Subcutaneous abdominal adipose tissue (tissue), 5 donors: ENCODE measurements around the gene VGLL4.

ENCODE experiments used
- H3K27ac ChIP-seq: one replicate; pipeline ENCODE4 v1.7.0; 2013; ENCODE audit warnings: low read depth, mild to moderate bottlenecking, inconsistent platforms, low read length, moderate library complexity
- H3K27me3 ChIP-seq, 5 donors: one replicate each; pipeline ENCODE4 v1.7.0; 2013; ENCODE audit warnings: low read length in 5 of 5, inconsistent platforms in 1 of 5; ENCODE audit not compliant: control insufficient read depth in 5 of 5, insufficient read depth in 4 of 5
- H3K36me3 ChIP-seq, 5 donors: one replicate each; pipeline ENCODE4 v1.7.0; 2013; ENCODE audit warnings: low read length in 5 of 5; ENCODE audit not compliant: control insufficient read depth in 5 of 5, insufficient read depth in 5 of 5
- H3K4me1 ChIP-seq, 5 donors: one replicate each; pipeline ENCODE4 v1.7.0; 2013; ENCODE audit warnings: low read length in 5 of 5, mild to moderate bottlenecking in 3 of 5, moderate library complexity in 1 of 5; ENCODE audit not compliant: control insufficient read depth in 5 of 5, insufficient read depth in 5 of 5
- H3K4me3 ChIP-seq, 5 donors: one replicate each; pipeline ENCODE4 v1.7.0; 2013; ENCODE audit warnings: low read length in 5 of 5, low read depth in 1 of 5
- H3K9ac ChIP-seq, 5 donors: one replicate each; pipeline ENCODE4 v1.7.0; 2013; ENCODE audit warnings: low read length in 5 of 5, mild to moderate bottlenecking in 4 of 5, moderate library complexity in 3 of 5
- H3K9me3 ChIP-seq, 5 donors: one replicate each; pipeline ENCODE4 v1.7.0; 2013; ENCODE audit warnings: low read length in 5 of 5; ENCODE audit not compliant: control insufficient read depth in 5 of 5
- donor health status: healthy.
- donor health status: healthy.
- donor health status: healthy.
- donor health status: healthy.
- donor health status: healthy.

VGLL4 gene

GRCh38 chr3:11641316-11641682 is 2.4 kb downstream of the VGLL4 start:
- Histone ChIP-seq H3K27ac (peak overlapping the region; percentile 95), H3K4me1 (peaks cover 2 to 64% (median 58%) of the 10 kb centered on the region in 5 donors), H3K36me3 (no peaks in the 10 kb centered on the region), H3K4me3 (peak overlapping the region; percentile 78 to 97 (median 87)), H3K9ac (peak overlapping the region; percentile 77 to 93 (median 82)), H3K9me3 (no peaks in the 10 kb centered on the region), H3K27me3 (no peaks in the 10 kb centered on the region)

GRCh38 chr3:11640009-11640673 is 3.6 kb downstream of the VGLL4 start:
- Histone ChIP-seq H3K4me1 (peaks cover 4 to 75% (median 70%) of the 10 kb centered on the region in 5 donors), H3K9me3 (no peaks in the 10 kb centered on the region), H3K36me3 (no peaks in the 10 kb centered on the region), H3K4me3 (peak overlapping the region in 3 of 5 donors; percentile 16 to 47 (median 26)), H3K9ac (peak overlapping the region in 2 of 5 donors; percentile 11 to 16), H3K27me3 (no peaks in the 10 kb centered on the region), H3K27ac (peak overlapping the region; percentile 95)

GRCh38 chr3:11638495-11639358 is 5.0 kb downstream of the VGLL4 start:
- Histone ChIP-seq H3K36me3 (no peaks in the 10 kb centered on the region), H3K9me3 (no peaks in the 10 kb centered on the region), H3K4me3 (peak overlapping the region; percentile 17 to 49 (median 41)), H3K27me3 (no peaks in the 10 kb centered on the region), H3K4me1 (peaks cover 6 to 82% (median 79%) of the 10 kb centered on the region in 5 donors), H3K27ac (peak overlapping the region; percentile 70), H3K9ac (peak overlapping the region in 4 of 5 donors; percentile 12 to 74 (median 28))

- Histone ChIP-seq H3K27me3 (no peaks in the 10 kb centered on the region), H3K9me3 (no peaks in the 10 kb centered on the region), H3K9ac (peak overlapping the region in 4 of 5 donors; percentile 16 to 74 (median 28)), H3K4me1 (peaks cover 6 to 86% (median 82%) of the 10 kb centered on the region in 5 donors), H3K36me3 (no peaks in the 10 kb centered on the region), H3K27ac (peak overlapping the region; percentile 70), H3K4me3 (peak overlapping the region; percentile 17 to 49 (median 41))
Measured at GRCh38 chr3:11637901-11638458, 5.7 kb downstream of the VGLL4 start.

GRCh38 chr3:11636394-11636770 is 7.3 kb downstream of the VGLL4 start:
- no peaks in the 10 kb centered on the region for H3K27me3 ChIP-seq
- no peaks in the 10 kb centered on the region for H3K9me3 ChIP-seq
- no peak overlapping the region for H3K4me3 ChIP-seq
- no peak overlapping the region for H3K9ac ChIP-seq
- no peaks in the 10 kb centered on the region for H3K36me3 ChIP-seq
- peaks cover 6 to 93% (median 86%) of the 10 kb centered on the region in 5 donors for H3K4me1 ChIP-seq
- peak overlapping the region; percentile 70 for H3K27ac ChIP-seq

GRCh38 chr3:11635680-11636393 is 7.9 kb downstream of the VGLL4 start:
- Histone ChIP-seq H3K4me3 (peak overlapping the region in 2 of 5 donors; percentile 7 to 8), H3K27me3 (no peaks in the 10 kb centered on the region), H3K4me1 (peaks cover 6 to 90% (median 81%) of the 10 kb centered on the region in 5 donors), H3K9ac (no peak overlapping the region), H3K27ac (peak overlapping the region; percentile 38), H3K9me3 (no peaks in the 10 kb centered on the region), H3K36me3 (no peaks in the 10 kb centered on the region)

- peaks cover 6 to 86% (median 74%) of the 10 kb centered on the region in 5 donors for H3K4me1 ChIP-seq
- H3K27me3 ChIP-seq = no peaks in the 10 kb centered on the region
- no peaks in the 10 kb centered on the region for H3K36me3 ChIP-seq
- H3K9ac ChIP-seq = no peak overlapping the region
- H3K4me3 ChIP-seq = peak overlapping the region in 2 of 5 donors; percentile 7 to 8
- H3K9me3 ChIP-seq = no peaks in the 10 kb centered on the region
- H3K27ac ChIP-seq = peak overlapping the region; percentile 38
Measured at GRCh38 chr3:11634974-11635612, 8.6 kb downstream of the VGLL4 start.

- peak overlapping the region; percentile 29 for H3K27ac ChIP-seq
- peak overlapping the region in 2 of 5 donors; percentile 7 to 22 for H3K4me3 ChIP-seq
Measured at GRCh38 chr3:11634081-11634635, 9.6 kb downstream of the VGLL4 start.

GRCh38 chr3:11632966-11633365 is 10.7 kb downstream of the VGLL4 start:
- H3K4me1 ChIP-seq = peaks cover 6 to 74% (median 53%) of the 10 kb centered on the region in 5 donors
- no peak overlapping the region for H3K4me3 ChIP-seq
- no peaks in the 10 kb centered on the region for H3K36me3 ChIP-seq
- H3K27ac ChIP-seq = peak overlapping the region; percentile 34
- H3K9me3 ChIP-seq = no peaks in the 10 kb centered on the region
- no peaks in the 10 kb centered on the region for H3K27me3 ChIP-seq
- peak overlapping the region in 1 of 5 donors; percentile 26 for H3K9ac ChIP-seq

More at GRCh38 chr3:11634081-11634635, 9.6 kb downstream of the VGLL4 start:
- Histone ChIP-seq H3K4me1 (peaks cover 6 to 86% (median 65%) of the 10 kb centered on the region in 5 donors), H3K9me3 (no peaks in the 10 kb centered on the region), H3K9ac (no peak overlapping the region), H3K27me3 (no peaks in the 10 kb centered on the region), H3K36me3 (no peaks in the 10 kb centered on the region)
